ENCODE results near the gene DOCK4.

DOCK4 gene

DNA sequence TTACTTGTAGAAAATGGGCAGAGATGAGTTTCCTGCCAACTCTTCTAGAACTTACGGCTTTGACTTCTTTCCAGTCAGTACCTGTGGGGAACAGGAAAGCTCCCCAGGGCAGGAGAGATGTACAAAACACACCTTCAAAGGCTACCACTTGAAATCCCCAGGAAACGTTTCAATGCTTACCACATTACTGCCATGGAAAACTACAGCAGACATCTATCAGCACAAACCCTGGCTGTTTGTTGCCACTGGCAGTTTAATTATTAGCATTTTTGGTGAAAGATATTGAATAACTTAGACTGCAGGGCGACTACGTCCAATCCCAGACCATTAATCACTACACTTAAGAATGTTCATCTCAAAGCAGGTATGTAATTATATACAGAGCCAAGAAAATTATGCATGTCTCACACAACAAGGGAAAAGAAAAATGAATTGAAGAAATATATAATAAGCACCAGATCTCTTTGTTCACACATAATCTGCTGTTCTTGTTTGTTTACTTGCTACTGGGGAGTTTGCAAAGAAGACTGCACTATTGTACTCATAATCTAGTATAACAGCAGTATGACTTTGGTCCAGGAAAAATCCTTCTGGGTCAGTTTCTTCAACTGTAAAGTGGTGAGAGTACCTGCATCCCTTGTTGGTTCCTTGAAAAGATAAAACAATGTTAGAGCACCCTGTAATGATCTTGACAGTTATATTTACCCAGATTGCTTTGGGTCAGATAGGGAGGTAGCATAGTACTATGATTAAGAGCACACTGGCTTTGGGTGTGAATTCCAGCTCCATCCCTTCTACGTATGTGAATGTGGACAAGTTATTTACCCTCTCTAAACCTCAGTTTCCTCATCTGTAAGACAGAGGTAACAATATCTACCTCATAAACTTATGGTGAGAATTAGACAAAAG is 138.3 kb downstream of the DOCK4 start:
- H3K27ac ChIP-seq, result no peak overlapping the region; the same call in 1 of the 2 replicates
- TF ChIP-seq ZFX (IDR thresholded peaks at IDR 0.05), result no peak
- TF ChIP-seq, protein P1, sequence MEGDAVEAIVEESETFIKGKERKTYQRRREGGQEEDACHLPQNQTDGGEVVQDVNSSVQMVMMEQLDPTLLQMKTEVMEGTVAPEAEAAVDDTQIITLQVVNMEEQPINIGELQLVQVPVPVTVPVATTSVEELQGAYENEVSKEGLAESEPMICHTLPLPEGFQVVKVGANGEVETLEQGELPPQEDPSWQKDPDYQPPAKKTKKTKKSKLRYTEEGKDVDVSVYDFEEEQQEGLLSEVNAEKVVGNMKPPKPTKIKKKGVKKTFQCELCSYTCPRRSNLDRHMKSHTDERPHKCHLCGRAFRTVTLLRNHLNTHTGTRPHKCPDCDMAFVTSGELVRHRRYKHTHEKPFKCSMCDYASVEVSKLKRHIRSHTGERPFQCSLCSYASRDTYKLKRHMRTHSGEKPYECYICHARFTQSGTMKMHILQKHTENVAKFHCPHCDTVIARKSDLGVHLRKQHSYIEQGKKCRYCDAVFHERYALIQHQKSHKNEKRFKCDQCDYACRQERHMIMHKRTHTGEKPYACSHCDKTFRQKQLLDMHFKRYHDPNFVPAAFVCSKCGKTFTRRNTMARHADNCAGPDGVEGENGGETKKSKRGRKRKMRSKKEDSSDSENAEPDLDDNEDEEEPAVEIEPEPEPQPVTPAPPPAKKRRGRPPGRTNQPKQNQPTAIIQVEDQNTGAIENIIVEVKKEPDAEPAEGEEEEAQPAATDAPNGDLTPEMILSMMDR (conservative IDR thresholded peaks at IDR 0.05), result no peak

DNA sequence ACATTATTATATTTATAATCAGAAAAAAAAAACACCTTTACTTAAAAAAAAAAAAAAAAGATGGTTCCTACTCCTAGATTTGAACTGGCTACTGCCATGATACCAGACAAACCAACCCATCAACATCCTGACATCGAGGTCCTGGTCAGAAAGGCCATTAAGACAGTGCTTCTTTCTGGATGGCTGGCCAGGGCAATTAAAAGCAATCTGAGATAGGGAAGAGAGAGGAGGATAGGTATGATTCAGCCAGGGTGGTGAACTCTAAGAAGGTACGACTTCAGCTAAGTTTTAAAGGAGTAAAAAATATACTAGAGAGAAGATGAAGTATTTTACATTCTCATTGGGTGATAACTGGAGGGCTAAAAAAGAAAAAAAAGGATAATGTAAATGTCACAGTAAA is 139.0 kb downstream of the DOCK4 start:
- TF ChIP-seq, protein P1 (conservative IDR thresholded peaks at IDR 0.05), result no peak
- TF ChIP-seq ZFX (IDR thresholded peaks at IDR 0.05), result no peak
- no peak overlapping the region; the same call in 1 of the 2 replicates for H3K27ac ChIP-seq

DNA sequence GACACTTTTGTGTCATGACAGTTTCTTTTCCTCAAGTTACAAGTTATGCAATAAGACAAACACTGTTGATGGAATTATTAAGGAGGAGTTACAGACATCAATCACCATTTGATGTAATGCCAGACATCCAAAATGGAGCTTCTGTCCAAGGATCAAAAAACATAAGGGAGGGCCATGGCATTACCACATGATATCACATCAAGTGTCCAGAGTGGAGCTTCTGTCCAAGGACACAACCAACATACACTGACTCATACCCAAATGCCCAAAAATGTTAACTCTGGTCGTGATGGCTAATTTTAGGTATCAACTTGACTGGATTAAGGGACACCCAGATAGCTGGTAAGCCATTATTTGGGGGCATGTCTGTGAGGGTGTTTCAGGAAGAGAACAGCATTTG is 140.4 kb downstream of the DOCK4 start:
- no peak for TF ChIP-seq ZFX (IDR thresholded peaks at IDR 0.05)
- TF ChIP-seq, protein P1 (conservative IDR thresholded peaks at IDR 0.05), result no peak
- H3K27ac ChIP-seq, result no peak overlapping the region

DNA sequence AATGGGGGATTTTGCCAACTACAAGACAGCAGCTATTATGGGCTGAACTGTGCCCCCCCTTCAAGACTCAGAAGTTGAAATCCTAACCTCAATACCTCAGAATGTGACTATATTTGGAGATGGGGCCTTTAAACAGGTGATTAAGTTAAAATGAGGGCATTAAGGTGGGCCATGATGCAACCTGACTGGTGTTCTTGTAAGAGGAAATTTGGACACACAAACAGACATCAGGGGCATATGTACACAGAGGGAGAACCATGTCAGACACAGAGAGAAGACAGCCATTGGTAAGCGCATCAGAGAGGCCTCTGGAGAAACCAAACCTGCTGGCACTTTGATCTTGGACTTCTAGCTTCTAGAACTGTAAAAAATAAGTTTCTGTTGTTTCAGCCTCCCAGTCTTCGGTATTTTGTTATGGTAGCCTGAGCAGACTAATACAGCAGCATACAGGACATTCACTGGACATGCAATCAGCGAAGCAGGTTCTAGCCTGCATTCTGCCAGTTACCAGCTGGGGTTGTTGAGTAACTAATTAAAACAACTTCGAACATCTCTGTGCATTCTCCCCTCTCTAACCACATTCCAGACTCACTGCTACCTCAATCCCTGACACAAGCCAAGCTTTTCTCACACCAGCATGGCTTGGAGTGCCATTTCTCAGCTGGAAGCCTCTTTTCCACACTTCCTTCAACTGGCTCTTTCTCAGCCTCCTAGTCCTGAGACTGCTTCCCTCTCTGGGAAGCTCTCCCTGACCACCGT is 141.4 kb downstream of the DOCK4 start:
- H3K27ac ChIP-seq, result no peak overlapping the region
- no peak for TF ChIP-seq ZFX (IDR thresholded peaks at IDR 0.05)
- TF ChIP-seq, protein P1 (conservative IDR thresholded peaks at IDR 0.05), result no peak

DNA sequence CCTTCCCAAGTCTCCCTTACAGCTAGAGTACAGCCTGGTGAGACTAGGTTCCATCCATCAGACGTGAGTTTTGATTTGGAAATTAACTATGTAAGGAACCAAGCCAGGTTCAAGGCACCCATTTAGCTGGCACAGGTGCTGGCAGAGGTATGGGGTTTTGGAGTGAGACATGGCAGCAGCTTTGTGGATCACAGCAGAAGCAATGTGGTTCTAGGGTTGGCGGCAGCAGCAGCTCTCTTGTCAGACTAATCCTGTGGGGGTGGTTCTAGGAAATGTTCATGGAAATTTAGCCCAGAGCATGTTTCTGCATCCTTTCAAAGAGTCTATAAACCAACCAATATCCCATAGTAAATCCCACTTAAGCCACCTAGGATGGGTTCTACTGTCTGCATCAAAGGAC is 142.2 kb downstream of the DOCK4 start:
- no peak overlapping the region for H3K27ac ChIP-seq
- TF ChIP-seq ZFX (IDR thresholded peaks at IDR 0.05), result no peak
- TF ChIP-seq, protein P1 (conservative IDR thresholded peaks at IDR 0.05), result no peak

DNA sequence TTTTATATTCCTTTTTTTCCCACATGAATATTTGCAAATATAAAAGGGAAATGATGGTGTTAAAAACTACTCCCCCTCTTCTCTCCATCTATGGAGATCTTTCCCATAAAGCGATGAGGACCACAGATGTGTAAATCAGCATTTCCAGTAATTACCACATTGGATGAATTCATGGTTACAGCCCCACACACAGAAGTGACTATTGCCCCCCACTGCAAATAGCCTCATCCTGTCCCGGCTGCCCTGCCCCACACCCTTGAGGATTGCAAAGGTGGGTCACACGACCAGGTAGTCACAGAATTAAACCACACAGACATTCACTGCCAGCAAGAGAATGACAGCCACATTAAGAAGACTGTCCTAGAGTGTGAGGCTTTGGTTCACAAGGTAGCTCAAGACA is 145.1 kb downstream of the DOCK4 start:
- H3K27ac ChIP-seq, result no peak overlapping the region
- TF ChIP-seq, protein P1 (conservative IDR thresholded peaks at IDR 0.05), result no peak
- no peak for TF ChIP-seq ZFX (IDR thresholded peaks at IDR 0.05)

DNA sequence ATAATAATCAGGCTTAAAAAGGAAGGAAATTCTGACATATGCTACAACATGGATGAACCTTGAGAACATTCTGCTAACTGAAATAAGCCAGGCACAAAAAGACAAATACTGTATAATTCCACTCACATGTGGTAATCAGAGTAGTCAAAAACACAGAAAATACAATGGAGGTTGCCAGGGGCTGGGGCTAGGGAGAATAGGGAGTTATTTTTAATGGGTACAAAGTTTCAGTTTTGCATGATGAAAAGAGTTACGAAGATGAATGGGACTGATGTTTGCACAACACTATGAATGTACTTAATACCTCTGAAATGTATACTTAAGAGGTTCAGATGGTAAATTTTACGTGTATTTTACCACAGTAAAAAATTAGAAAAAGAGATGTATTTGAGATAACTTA is 145.6 kb downstream of the DOCK4 start:
- TF ChIP-seq, protein P1 (conservative IDR thresholded peaks at IDR 0.05), result no peak
- no peak for TF ChIP-seq ZFX (IDR thresholded peaks at IDR 0.05)
- H3K27ac ChIP-seq, result no peak overlapping the region

Measured in C4-2B (cell line).